ENCODE results near the gene WIPF3. TPM values are rescaled to one million over a fixed set of nuclear protein-coding genes. Genes with fewer than 3 reads are reported as not detected.

WIPF3 gene
- total and polyA plus RNA-seq, 12 donors: 1.1 to 15.4 (median 6.9) TPM

GRCh38 chr7:29921404-29922010 lies 115.2 kb downstream of the WIPF3 start:
- DNase-seq: peak in 1 of 2 donors; percentile 51
- Histone ChIP-seq H3K27me3 (no peaks in the 10 kb centered on the region), H3K4me3 (no peak overlapping the region), H3K4me1 (no peaks in the 10 kb centered on the region), H3K27ac (no peak overlapping the region), H3K9me3 (no peaks in the 10 kb centered on the region), H3K36me3 (peaks cover 0 to 56% (median 11%) of the 10 kb centered on the region in 9 donors)
- ATAC-seq: peak in 7 of 8 donors; percentile 73 to 88 (median 85)
- TF ChIP-seq CTCF (IDR thresholded peaks at IDR 0.05): peak; percentile 84 to 93 (median 90)
- WGBS, 2 donors: 49 to 53% methylated on average over 4 of the region's 4 CpGs
- intact Hi-C loops (cut with DNase I): loop anchor here in 9 of 10 donors (1.0 to 10.0 kb wide), 7 partner anchors 169 to 287 kb away; no protein-coding TSS in a partner anchor

- DNase-seq: no peak
- no peaks in the 10 kb centered on the region for H3K9me3 ChIP-seq
- 82 to 92% methylated on average over 7 of the region's 7 CpGs for WGBS, 2 donors
- intact Hi-C loops (cut with DNase I): loop anchor here in 8 of 10 donors (5.0 to 10.0 kb wide), 4 partner anchors 171 to 288 kb away; no protein-coding TSS in a partner anchor
- no peak overlapping the region for H3K27ac ChIP-seq
- H3K36me3 ChIP-seq: peaks cover 0 to 56% (median 11%) of the 10 kb centered on the region in 9 donors
- H3K4me3 ChIP-seq: no peak overlapping the region
- TF ChIP-seq CTCF (IDR thresholded peaks at IDR 0.05): no peak
- no peaks in the 10 kb centered on the region for H3K4me1 ChIP-seq
- no peaks in the 10 kb centered on the region for H3K27me3 ChIP-seq
- ATAC-seq: no peak
Measured at GRCh38 chr7:29922921-29923700, 116.8 kb downstream of the WIPF3 start.

- no peak overlapping the region for H3K27ac ChIP-seq
- H3K9me3 ChIP-seq: no peaks in the 10 kb centered on the region
- ATAC-seq: peak in 1 of 8 donors; percentile 6
- intact Hi-C loops (cut with DNase I): loop anchor here in 8 of 10 donors (5.0 to 10.0 kb wide), 4 partner anchors 172 to 289 kb away; no protein-coding TSS in a partner anchor
- WGBS, 2 donors: 62 to 69% methylated on average over 9 of the region's 9 CpGs
- H3K4me3 ChIP-seq: no peak overlapping the region
- DNase-seq: no peak
- H3K27me3 ChIP-seq: no peaks in the 10 kb centered on the region
- no peaks in the 10 kb centered on the region for H3K4me1 ChIP-seq
- no peak for TF ChIP-seq CTCF (IDR thresholded peaks at IDR 0.05)
- peaks cover 0 to 48% (median 11%) of the 10 kb centered on the region in 9 donors for H3K36me3 ChIP-seq
Measured at GRCh38 chr7:29924006-29924405, 117.7 kb downstream of the WIPF3 start.

GRCh38 chr7:29924684-29925083 lies 118.4 kb downstream of the WIPF3 start:
- 95 to 98% methylated on average over 2 of the region's 2 CpGs for WGBS, 2 donors
- Histone ChIP-seq H3K9me3 (no peaks in the 10 kb centered on the region), H3K27me3 (no peaks in the 10 kb centered on the region), H3K36me3 (peaks cover 0 to 43% (median 11%) of the 10 kb centered on the region in 9 donors), H3K4me3 (no peak overlapping the region), H3K27ac (no peak overlapping the region), H3K4me1 (no peaks in the 10 kb centered on the region)
- no peak for TF ChIP-seq CTCF (IDR thresholded peaks at IDR 0.05)
- DNase-seq (no peak), ATAC-seq (no peak)
- intact Hi-C loops (cut with DNase I): loop anchor here in 8 of 10 donors (5.0 to 10.0 kb wide), 4 partner anchors 172 to 290 kb away; no protein-coding TSS in a partner anchor

Data from heart right ventricle (tissue), 16 donors.